HFFc6 (cell line): ENCODE measurements around the gene GRIK5. TPM values are rescaled to one million over a fixed set of nuclear protein-coding genes. Genes with fewer than 3 reads are reported as not detected.

Experiments used
- DNase-seq: peaks from one replicate; pipeline ENCODE4 v3.0.0-alpha.2; 2018
- H3K27ac Mint-ChIP-seq: 2 replicates; pipeline ENCODE4 v1.8.0; 2020; ENCODE audit warnings: mild to moderate bottlenecking, mixed read lengths
- H3K27me3 Mint-ChIP-seq: 2 replicates; pipeline ENCODE4 v1.8.0; 2021; ENCODE audit warnings: mild to moderate bottlenecking, moderate library complexity, mixed read lengths; ENCODE audit not compliant: insufficient read depth
- H3K36me3 Mint-ChIP-seq: 2 replicates; pipeline ENCODE4 v1.8.0; 2021; ENCODE audit warnings: low read depth, mixed read lengths
- H3K4me1 Mint-ChIP-seq: 2 replicates; pipeline ENCODE4 v1.8.0; 2020; ENCODE audit warnings: low read depth, mixed read lengths
- H3K4me3 Mint-ChIP-seq: 2 replicates; pipeline ENCODE4 v1.8.0; 2020; ENCODE audit warnings: mild to moderate bottlenecking, moderate library complexity, mixed read lengths
- H3K9me3 Mint-ChIP-seq: 2 replicates; pipeline ENCODE4 v1.8.0; 2020; ENCODE audit warnings: mild to moderate bottlenecking, mixed read lengths
- total RNA-seq, 6 experiments: library from RNA; stranded (reverse); fragmentation: NEBNext Ultra II Directional; extraction: Animal tissue kit (Norgen Biotek cat#: 25700); gene quantifications; 2 replicates in 1 of 6; 3 replicates in 5 of 6; pipeline ENCODE4 v1.2.3, GENCODE V29; 2021
- TF ChIP-seq, protein P1 (sequence below): fragments of 200-600 bp; sonication (generic); IDR thresholded peaks from 2 replicates; pipeline ENCODE4 v1.5.0; 2021; ENCODE audit warnings: antibody characterized with exemption, mild to moderate bottlenecking

GRIK5 gene
- total RNA-seq, 6 experiments from 2014 or later, result 0.07 to 0.19 (median 0.13) TPM; not detected in 1

DNA sequence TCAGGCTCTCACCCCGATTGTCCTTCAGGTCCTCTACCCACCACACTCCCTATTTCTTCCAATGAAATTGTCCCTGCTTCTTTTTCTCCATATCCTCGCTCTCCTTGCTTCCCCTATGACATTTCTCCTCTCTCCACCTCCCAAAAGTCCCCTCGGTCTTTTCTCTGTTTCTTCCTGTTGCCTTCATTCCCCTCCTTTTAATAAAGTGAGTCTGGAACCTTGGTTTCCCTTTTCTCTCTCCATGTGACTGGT, 5.3 kb upstream of the GRIK5 start:
- H3K4me1 Mint-ChIP-seq, result peaks cover 38% of the 10 kb centered on the region
- peak overlapping the region; percentile 97 for H3K4me3 Mint-ChIP-seq
- no peak for DNase-seq
- TF ChIP-seq, protein P1, sequence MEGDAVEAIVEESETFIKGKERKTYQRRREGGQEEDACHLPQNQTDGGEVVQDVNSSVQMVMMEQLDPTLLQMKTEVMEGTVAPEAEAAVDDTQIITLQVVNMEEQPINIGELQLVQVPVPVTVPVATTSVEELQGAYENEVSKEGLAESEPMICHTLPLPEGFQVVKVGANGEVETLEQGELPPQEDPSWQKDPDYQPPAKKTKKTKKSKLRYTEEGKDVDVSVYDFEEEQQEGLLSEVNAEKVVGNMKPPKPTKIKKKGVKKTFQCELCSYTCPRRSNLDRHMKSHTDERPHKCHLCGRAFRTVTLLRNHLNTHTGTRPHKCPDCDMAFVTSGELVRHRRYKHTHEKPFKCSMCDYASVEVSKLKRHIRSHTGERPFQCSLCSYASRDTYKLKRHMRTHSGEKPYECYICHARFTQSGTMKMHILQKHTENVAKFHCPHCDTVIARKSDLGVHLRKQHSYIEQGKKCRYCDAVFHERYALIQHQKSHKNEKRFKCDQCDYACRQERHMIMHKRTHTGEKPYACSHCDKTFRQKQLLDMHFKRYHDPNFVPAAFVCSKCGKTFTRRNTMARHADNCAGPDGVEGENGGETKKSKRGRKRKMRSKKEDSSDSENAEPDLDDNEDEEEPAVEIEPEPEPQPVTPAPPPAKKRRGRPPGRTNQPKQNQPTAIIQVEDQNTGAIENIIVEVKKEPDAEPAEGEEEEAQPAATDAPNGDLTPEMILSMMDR, result no peak
- peaks cover 23% of the 10 kb centered on the region for H3K27me3 Mint-ChIP-seq
- H3K27ac Mint-ChIP-seq, result peak overlapping the region; percentile 100
- H3K36me3 Mint-ChIP-seq, result peaks cover 12% of the 10 kb centered on the region; the same call in 1 of the 2 replicates
- H3K9me3 Mint-ChIP-seq, result no peaks in the 10 kb centered on the region

DNA sequence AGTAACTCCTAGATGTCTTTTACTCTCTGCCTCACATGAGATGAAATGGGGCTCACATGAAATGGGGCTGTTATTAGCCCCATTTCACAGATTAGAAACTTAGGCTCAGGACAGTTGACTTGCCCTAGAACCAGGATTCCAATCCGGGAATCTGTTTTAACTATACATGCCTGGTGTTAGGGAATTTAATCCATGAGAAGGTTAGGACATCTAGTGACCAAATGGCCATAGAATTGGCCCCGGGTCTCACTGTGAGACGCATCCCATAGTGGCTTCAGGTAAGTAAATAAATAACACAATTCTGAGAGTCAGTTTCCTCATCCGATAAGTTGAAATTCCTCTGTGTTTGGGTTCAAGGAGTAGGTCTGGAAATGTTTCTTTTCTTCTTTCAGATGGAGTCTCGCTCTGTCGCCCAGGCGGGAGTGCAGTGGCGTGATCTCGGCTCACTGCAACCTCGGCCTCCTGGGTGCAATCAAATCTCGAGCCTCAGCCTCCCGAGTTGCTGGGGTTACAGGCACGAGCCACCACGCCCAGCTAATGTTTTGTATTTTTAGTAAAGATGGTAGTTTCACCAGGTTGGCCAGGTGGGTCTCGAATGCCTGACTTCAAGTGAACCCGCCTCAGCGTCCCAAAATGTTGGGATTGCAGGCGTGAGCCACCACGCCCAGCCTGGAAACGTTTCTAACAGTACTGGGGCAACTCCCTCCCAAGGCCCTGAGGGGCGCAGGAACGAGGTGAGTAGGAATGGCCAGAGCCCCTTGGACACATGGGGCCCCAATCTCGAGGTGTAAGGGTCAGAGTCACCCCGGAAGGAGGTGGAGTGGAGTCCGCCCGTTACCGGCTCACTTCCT, 4.7 kb upstream of the GRIK5 start:
- Mint-ChIP-seq H3K9me3 (no peaks in the 10 kb centered on the region), H3K27ac (peak overlapping the region; percentile 100), H3K36me3 (peaks cover 12% of the 10 kb centered on the region; the same call in 1 of the 2 replicates), H3K4me1 (peaks cover 37% of the 10 kb centered on the region), H3K27me3 (peaks cover 25% of the 10 kb centered on the region), H3K4me3 (peak overlapping the region; percentile 97)
- DNase-seq, result no peak
- TF ChIP-seq, protein P1, result no peak

DNA sequence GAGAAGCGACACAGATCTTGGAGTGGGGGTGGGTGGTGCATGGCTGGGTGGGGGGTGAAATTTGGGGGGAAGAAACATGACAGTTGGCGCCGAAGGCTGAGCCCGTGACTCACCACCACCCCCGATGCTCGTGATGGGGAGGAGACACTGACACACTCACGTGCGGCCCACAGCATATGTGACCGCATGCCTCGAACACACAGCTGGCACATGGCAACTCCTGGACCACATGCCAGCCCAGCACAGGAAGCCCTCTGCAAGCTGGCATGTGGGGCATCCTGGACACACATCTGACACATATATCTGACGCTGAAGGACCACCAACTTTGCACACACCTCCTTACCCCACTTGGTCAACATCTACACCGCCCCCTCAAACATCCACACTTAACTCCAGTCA, 1.2 kb upstream of the GRIK5 start:
- Mint-ChIP-seq H3K4me1 (peaks cover 8% of the 10 kb centered on the region), H3K36me3 (no peaks in the 10 kb centered on the region), H3K27ac (no peak overlapping the region), H3K27me3 (peaks cover 25% of the 10 kb centered on the region), H3K9me3 (no peaks in the 10 kb centered on the region), H3K4me3 (no peak overlapping the region)
- TF ChIP-seq, protein P1, result no peak
- DNase-seq, result no peak

DNA sequence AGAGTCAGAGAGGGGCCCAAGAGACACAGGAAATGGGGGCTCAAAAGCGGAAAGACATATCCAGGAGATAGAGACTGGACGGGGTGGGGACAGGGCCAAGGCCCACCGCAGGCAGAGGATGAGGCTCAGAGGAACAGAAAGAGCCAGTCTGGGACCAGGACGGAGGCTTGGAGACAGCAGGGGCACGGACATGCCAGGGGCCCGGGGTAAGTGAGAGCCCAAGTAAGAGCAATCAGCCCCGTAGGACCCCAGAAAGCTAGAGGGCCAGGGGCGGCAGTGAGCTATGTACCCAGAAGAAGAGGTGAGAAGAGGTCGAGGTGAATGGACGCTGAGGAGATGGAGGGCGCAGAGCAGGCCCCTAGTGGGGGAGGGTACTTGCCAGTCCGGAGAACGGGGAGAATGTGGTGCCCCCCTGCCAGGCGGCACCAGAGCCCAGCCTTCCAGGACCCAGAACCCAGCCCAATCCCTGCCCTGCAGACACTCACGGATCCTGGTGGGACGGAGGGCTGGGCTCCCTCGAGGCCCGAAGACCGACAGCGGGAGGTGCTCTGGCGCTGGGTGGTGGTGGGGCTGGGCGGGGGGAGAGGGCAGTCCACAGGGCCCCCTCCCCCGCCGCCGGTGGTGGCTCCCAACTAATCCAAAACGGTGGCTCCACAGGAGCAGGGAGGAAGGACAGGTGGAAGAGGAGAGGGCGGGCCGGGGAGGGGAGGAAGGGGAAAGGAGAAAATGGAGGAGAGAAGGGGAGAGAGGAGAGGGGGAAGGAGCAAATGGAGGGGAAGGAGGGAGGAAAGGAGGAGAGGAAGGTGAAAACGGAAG, 1.0 kb downstream of the GRIK5 start:
- Mint-ChIP-seq H3K9me3 (no peaks in the 10 kb centered on the region), H3K27ac (no peak overlapping the region), H3K4me1 (no peaks in the 10 kb centered on the region), H3K36me3 (no peaks in the 10 kb centered on the region), H3K27me3 (peaks cover 29% of the 10 kb centered on the region), H3K4me3 (no peak overlapping the region)
- TF ChIP-seq, protein P1, result no peak
- DNase-seq, result no peak

DNA sequence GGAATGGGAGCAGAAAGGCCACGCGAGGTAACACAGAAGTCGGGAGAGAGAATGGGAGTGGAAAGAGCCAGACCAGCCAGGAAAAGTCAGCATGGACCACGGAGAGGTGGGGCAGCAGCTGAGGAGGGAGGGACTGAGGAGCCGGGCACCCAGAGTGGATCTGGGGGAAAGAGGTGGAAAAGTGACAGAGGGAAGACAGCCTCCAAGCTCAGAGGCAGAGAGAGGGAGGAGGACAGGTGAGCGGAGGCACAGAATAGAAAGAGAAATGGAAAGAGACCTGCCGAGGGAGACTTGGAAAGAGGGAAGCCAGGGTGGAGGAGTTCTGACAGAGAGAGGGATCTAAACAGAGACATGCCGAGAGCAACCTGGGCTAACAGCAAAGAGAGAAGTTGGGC, 1.6 kb downstream of the GRIK5 start:
- Mint-ChIP-seq H3K27me3 (peaks cover 32% of the 10 kb centered on the region), H3K27ac (no peak overlapping the region), H3K4me3 (no peak overlapping the region), H3K9me3 (no peaks in the 10 kb centered on the region), H3K36me3 (no peaks in the 10 kb centered on the region), H3K4me1 (no peaks in the 10 kb centered on the region)
- no peak for DNase-seq
- TF ChIP-seq, protein P1, result no peak
